Stimulated activated CD8-positive, alpha-beta memory T cell treated with anti-CD3 and anti-CD28 coated beads, Interleukin-7, amount 100 ng/mL, for 48 hours (primary cell): ENCODE measurements around the gene PLEKHA6.

Experiments used
- DNase-seq, 2 donors: peaks; one replicate each; pipeline ENCODE4 v3.0.0-alpha.2; 2020; ENCODE audit warnings: low read depth in 1 of 2; ENCODE audit errors: extremely low read depth in 1 of 2

Gene PLEKHA6

GRCh38 chr1:204359474-204360255 lies at the start of gene PLEKHA6:
Gene PLEKHA6 (minus strand): TSS chr1:204359929. CDS start chr1:204273727, 86,202 bp downstream.
- no peak for DNase-seq

GRCh38 chr1:204409123-204409522 lies 49.4 kb upstream of the PLEKHA6 start:
- DNase-seq = no peak

DNA sequence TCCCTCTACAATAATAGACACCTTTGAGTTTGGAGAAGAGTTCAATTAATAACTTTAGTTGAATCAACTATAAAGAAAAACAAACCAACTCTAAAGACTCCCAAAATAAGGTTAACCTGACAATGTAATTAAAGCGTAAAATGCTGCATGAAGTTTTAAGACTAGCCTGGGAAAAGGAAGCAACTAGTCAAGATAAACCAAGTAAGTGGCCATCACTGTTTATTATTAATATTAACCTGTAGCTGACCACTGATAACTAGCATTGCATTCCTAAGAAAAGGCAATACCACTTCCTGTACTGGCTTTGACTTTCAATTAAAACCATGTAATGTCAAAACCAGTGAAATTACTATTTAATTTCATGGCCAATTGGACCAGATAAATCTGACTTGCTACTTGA lies 48.9 kb upstream of the PLEKHA6 start:
- DNase-seq = no peak

DNA sequence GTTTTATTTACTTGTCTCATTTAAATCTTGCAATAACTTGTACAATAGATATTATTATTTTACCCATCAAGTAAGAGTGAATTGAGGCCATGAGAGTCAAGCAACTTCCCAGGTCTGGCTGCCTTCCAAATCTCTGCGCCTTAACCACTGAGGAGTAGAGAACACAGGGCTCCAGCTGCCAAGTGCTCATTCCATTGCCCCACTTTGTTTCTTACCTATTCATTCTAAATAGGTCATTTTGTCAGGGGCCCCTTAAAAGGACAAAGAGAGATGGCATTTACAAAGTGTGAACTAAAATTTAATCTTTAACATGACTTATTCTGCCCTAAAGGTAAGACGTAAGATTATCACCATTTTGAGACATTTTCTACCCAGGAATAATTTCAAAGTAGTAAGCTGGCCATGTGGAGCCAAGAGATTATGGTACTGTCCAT lies 48.4 kb upstream of the PLEKHA6 start:
- DNase-seq = no peak

DNA sequence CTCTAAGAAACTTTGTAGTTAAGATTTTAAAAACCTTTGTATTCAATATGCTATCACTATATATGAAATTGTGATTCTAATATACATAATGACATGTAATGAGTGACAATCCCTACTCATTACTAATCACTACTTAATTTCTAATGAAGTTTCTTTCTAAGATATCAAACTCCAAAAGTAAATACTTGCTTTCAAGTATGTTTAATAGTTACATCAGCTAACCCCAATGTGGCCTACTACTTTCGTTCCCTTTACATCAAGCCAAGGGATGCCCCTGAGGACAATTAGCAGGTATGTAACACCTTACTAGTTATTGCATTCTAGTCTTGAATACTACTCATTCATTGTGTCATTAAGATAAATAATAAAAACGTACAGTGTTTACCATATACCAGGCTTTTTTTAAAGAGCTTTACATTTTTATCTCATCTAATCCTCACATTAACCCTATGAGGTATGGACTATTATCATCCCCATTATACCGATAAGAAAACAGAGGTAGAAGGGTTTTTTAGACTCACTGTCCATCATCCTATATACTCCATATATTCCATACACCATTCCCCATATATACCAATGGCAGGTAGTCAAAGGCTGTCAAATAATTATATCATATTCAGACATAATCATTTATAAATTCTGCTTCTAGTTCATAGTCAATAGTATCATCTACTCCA lies 47.7 kb upstream of the PLEKHA6 start:
- DNase-seq = no peak

DNA sequence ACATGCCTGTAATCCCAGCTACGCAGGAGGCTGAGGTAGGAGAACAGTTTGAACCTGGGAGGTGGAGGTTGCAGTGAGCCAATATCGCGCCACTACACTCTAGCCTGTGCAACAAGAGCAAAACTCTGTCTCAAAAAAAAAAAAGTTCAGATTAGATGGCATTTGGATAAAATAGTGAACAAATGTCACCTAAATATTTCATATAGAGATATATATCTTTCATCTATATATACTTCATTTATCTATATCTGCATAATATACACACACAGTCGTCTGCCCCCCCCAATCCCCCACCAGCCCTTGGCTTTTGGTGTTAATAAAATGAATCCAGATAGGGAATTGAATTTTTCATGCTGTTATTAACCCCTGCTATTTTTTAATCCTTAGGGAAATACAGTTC lies 46.9 kb upstream of the PLEKHA6 start:
- no peak for DNase-seq

DNA sequence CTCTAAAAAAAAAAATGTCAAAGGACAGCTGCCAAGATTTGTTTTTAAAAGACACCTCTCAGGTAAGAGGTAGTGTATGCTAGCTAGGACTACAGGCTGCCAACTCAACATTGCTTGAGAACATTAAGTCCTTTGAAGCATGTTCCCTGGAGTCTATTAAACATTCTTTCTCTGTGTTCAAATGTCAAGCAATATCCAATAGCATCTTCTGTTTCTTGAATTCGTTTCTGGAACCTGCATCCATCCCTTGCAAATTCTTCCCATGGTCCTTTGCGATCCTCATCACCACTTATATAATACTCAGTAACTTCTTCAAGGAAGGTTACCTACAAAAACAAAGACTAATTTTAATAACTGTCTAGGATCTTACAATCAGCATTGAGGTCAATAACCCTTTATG lies 46.3 kb upstream of the PLEKHA6 start:
- no peak for DNase-seq

GRCh38 chr1:204404629-204405028 lies 44.9 kb upstream of the PLEKHA6 start:
- DNase-seq = no peak

GRCh38 chr1:204402391-204402790 lies 42.7 kb upstream of the PLEKHA6 start:
- DNase-seq = no peak

DNA sequence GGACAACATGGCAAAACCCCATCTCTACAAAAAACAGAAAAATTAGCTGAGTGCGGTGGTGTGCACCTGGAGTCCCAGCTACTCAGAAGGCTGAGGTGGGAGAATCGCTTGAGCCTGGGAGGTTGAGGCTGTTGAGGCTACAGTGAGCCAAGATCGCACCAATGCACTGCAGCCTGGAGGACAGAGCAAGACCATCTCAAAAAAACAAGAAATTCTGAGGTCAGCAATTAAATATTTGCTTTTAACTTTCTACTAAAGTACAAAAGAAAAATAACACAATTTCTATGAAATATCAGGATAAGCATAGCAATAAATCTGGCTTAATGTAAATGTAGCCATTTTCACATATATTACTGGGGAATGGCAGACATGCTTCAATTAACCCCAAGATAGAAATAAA lies 42.0 kb upstream of the PLEKHA6 start:
- no peak for DNase-seq

- DNase-seq = no peak
Measured at GRCh38 chr1:204400882-204401510, 41.3 kb upstream of the PLEKHA6 start.

DNA sequence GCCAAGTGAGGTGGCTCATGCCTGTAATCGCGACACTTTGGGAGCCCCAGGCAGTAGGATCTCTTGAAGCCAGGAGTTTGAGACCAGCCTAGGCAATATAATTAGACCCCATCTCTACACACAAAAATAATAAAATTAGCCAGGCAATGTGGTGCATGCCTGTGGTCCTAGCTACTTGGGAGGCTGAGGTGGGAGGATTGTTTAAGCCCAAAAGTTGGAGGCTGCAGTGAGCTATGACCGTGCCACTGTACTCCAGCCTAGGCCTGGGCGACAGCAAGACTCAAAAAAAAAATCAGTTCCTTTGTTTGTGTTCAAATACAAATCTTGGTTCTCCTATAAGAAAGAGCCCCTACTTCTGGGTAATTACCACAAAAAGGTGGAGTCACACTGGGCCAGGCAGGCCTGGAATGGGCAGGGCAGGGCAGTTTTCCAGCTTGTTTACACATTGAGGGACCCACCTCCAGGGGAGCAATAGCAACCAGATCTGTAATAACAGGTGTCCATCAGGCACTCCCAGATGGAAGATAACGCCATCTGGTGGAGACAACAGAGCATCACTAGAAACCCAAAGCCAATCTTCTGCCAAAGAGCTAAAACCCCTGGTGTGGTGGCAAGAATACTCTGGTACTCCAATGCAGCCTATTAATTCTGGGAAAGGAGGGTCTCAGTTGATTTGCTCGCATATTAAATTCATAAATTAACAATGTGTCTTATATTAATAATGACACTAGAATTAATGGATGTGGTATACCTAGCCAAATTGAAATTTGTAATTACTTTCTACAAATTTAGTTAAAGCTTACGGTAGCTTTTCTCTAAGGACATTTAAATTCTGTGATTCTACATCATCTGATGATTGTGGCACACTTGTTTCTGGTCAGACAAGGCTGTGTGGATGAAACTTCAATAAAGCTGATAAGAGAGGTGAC lies 38.7 kb upstream of the PLEKHA6 start:
- no peak for DNase-seq

- no peak for DNase-seq
Measured at GRCh38 chr1:204396015-204396583, 36.4 kb upstream of the PLEKHA6 start.

- no peak for DNase-seq
Measured at GRCh38 chr1:204391629-204392028, 31.9 kb upstream of the PLEKHA6 start.

- no peak for DNase-seq
Measured at GRCh38 chr1:204390751-204391466, 31.2 kb upstream of the PLEKHA6 start.

DNA sequence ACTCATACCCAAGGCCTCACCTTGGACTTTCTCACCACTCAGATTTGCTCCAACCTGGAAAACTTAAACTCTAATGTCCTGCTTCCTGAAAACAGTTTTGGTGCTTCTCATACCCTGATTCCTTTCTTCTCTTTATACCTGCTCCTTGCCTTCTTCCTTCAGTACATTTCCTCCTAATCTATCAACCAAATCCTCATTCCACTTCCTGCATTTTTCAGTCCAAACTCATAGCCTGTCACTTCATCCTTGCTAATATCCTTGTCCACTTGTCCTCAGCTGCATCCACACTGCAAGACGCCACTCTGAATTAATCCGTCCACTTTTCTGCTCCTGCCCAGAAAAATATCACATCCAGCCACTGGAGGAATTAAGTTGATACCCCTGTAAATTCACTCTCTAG lies 26.0 kb upstream of the PLEKHA6 start:
- DNase-seq = no peak

DNA sequence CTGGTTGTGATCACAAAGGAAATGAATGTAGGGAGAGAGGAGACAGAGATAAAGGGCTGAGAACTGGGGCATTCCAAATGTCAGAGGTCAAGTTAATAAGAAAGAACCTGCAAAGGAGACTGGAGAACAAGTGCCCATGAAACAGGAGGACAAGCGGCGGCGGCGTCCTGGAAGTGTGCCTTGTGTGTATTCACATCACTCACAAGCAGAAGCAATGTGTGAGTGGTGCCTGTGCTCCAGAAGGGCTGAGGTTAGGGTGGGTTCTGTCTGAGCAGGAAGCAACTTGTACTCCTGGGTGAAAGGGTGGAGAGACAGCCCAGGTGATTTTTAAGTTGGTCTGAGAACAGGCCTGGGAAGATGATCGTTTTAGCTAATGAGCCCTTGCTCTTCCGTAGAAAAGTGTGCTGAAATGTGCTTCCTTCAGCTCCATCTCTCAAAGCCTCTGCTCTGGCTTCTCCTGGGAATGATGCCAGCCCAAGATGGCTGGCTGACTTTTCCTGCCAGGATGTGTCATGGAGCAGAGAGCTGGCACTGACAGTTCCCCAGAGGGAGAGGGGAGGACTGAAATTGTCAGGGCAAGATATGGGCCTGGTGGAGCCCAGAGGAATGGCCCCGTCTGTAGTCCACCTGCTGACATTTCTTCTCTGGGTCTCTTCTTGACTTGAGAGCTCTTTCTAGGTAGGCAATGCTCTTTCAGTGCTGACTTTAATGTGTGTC lies 25.1 kb upstream of the PLEKHA6 start:
- no peak for DNase-seq

GRCh38 chr1:204383163-204383904 lies 23.6 kb upstream of the PLEKHA6 start:
- no peak for DNase-seq

GRCh38 chr1:204382714-204383083 lies 23.0 kb upstream of the PLEKHA6 start:
- no peak for DNase-seq
